HG02678 (cell line): ENCODE data around the gene PRKAR1B.

Experiments
- ATAC-seq: cut with Tn5 transposase; IDR thresholded peaks from one replicate; pipeline ENCODE4 v1.9.1; 2021; ENCODE audit warnings: mild to moderate bottlenecking, moderate library complexity; ENCODE audit not compliant: unreplicated experiment

The PRKAR1B gene

GRCh38 chr7:575425-576366, 151.4 kb downstream of the PRKAR1B start:
- no peak for ATAC-seq

GRCh38 chr7:574661-575395, 152.3 kb downstream of the PRKAR1B start:
- no peak for ATAC-seq

- no peak for ATAC-seq
Measured at GRCh38 chr7:573933-574381, 153.1 kb downstream of the PRKAR1B start.

DNA sequence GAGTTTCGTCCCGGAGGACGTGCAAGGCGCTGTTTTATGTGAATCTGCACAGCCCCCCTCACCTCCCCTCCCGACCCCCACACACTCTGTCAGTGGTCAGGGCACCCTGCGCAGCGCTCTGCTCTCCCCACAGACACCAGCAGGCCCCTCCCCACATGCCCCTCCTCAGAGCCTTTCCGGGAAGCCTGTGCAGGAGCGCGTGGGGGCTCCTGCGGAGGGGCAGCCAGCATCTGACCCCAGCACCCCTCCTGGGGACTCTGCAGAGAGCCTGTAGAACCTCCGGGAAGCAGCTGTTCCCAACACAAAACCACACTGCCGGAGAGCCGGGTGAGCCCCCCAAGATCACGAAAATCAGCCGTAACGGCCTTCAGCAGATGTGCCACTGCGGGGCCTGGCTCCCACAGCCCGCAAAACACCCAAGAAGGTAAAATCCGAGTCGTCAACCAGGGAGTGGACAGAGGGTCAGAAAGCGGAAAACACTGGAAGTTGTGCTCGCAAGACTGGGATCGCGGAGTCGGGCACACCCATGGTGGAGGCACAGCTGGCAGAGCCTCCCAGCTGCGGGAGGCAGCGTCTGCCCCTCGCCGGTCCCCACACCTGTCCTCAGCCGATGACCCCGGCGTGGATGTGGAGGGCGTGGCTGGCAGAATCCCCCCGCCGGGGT, 153.7 kb downstream of the PRKAR1B start:
- ATAC-seq = no peak

DNA sequence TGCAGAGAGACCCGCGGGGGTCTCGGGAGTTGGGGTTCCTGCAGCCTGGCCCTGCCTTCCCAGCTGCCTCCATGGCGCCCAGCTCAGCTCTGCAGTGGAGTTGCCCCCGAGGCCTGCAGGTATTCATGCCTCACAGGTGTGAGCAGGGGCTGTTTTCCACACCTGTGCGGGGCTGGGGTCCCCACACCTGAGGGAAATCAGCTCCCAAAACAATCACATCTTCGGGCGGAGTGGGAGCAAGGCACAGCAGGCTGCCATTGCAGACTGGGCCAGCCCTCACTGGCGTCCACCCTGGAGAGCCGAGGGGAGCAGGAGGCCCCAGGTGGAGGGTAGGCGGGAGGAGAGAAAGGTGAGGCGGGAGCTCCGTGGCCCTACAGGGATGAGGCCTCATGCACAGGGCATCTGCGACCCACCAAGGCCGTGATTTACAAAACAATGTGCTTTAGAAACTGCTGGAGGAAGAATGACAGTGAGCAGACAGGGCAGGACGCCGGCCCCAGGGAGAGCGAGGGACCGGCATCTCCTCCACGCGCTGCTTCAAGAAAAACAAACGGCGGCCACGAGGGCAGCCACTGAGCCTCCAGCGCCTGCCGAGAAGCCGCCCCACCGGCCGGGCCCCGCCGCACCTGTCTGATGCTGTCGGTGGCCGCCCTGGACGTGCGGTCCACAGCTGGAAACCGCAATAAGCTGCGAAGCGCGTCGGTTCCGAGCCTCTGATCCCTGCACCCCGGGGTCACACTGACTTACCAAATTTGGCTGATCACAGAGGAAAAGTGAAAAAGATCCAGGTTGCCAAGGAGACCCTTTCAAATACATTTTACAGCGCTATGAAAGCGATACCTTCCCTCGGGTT, 154.4 kb downstream of the PRKAR1B start:
- ATAC-seq = no peak

- ATAC-seq = no peak
Measured at GRCh38 chr7:571718-572415, 155.2 kb downstream of the PRKAR1B start.

DNA sequence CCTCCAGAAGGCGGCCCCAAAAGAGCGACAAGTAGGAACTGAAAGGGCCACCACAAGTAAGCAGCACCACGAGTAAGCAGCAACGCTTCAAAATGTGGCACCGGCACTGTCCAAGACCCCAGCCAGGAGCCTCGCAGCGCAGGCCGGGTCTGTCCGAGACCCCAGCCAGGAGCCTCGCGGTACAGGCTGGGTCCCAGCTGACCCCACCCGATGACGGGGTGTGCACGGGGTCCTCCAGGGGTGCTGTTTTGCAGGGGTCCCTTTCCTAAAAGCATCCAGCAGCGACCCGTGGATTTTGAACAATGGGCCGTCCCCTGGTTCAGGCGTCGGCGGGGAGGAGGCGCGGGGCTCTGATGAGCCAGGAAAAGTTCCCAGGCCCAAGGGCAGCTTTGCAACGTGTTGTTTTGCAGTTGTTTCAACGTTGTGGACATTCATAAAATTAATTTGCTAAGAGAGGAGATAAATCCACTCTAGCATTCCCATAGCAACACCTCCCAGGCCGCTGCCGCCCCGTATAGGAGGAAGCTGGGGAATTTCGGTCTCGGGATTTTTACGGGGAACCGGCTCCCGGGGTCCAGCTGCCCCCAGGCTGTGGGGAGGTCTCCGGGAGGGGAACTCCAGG, 155.9 kb downstream of the PRKAR1B start:
- ATAC-seq = no peak

- ATAC-seq = no peak
Measured at GRCh38 chr7:570801-571070, 156.3 kb downstream of the PRKAR1B start.

DNA sequence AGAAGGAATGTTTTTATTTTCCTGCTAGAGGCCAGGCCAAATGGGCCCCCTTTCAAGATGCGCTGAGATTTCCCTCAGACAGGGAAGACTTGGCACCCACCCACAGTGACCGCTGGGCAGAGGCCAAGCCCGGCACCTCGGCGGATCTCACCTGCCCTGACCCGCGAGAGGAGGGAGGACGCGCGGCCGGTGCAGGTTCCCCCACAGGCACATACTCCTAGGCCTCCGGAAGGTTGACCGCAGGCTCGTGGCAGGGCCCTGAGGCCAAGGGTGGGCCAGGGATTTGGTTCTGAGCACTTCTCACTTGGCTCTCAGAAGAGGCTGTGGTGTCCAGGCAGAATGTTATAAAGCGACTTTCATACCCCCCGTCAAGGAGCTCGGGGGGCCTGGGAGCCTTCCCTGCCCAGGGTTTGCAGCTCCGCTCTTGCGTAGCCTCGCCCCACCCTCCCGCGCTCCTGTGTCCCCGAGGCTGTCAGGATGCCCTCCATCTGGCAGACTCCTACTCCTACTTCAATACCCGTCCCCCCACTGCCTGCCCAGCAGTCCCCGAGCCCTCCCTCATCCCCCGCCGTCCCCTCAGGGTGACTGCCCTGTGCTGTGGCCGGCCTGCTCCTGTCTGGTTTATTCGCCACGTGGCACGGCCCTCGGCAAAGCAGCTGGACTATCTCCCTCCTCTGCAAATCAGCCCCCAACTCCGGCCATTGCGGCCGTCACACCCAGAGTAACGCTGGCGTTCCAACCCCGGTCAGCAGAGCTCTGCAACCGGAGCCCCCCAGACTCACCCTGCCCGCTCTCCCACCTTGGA, 156.9 kb downstream of the PRKAR1B start:
- ATAC-seq = no peak

- no peak for ATAC-seq
Measured at GRCh38 chr7:569071-569855, 157.8 kb downstream of the PRKAR1B start.

DNA sequence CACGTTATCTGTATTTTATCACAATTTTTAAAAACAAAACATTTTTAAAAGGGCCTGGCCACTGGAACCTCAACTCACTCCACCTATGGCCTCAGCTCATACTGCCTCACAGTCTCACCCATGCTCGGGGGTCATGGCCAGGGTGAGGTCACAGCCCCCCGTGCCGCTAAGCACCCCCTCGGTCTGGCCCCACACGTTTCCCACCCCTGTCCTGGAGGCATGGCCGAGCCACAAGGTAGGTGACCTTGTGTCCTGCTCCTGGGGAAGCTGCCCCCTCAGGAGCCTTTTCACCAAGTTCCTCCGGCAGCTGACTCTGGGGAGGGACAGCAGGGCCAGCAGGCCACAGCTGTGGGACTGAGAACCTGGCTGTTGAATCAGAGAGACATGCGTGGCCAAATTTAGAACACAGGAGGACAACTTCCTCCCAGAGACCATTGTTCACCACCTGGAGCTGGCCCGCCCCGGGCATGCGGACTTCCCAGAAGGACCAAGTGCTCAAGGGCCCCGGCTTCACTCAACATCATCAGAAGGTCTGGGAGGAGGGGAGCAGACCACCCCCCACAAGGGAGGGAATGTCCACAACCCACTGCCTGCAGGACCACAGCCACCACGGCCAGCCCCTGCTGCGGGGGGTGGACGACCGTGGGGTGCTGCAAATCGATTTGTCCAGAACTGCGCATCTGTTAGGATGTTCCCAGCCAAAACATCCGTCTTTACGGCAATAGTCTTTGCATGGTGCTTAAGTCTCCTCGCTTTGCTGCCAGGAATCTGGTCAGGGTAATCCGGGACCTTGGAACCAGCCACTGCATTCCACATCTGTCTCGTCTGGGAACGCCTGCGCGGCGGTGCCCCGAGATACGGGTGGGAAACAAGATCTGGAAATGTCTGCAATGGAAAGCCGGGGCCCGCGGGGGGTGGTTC, 158.8 kb downstream of the PRKAR1B start:
- no peak for ATAC-seq

DNA sequence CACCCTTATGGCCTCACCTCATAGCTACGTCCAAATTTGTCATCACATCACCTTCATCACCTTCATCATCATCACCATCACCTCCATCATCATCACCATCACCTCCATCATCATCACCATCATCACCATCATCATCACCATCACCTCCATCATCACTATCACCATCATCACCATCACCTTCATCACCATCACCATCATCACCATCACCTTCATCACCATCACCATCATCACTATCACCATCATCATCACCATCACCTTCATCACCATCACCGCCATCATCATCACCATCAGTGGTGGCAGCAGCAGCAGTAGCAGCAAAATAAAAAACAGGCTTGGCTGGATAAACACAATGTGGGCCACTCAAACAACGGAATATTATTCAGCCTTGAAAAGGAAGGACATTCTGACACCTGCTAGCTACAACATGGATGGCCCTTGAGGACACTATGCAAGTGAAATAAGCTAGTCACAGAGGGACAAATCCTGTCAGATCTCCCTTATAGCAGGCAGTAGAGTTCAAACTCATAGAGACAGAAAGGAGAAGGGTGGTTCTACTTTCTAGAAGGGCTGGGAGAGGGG, 159.7 kb downstream of the PRKAR1B start:
- ATAC-seq = no peak

GRCh38 chr7:566100-566499, 161.0 kb downstream of the PRKAR1B start:
- ATAC-seq = no peak

DNA sequence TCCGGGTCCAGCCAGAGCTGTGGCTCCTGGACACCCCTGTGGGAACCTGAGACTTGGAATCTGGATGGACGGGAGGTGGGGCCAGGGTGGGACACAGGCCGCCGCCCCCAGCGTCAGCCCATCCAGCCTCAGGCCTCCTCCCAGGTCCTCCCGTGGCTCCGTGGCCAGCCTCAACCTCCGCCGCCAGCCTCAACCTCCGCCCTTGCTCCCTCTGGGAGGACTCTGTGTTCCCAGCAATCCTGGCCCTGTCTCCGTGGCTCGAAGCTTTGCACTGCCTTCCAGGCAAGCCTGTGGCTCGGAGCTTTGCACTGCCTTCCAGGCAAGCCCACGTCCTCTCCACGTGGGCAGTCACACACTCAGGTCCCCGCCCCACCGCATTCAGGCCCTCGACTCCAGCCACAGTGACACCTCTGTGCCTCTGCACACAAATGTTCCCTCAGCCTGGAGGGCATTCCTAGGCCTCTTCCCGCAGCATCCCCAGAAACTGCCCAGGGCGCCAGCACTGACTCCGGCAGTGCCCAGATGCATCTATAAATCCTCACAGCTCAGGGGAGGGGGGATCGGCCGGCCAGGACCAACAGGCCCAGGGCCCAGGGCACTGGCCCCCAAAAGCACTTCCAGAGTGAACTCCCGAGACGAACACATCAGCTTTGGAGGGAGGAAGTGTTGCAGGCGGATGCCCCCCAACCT, 162.8 kb downstream of the PRKAR1B start:
- no peak for ATAC-seq

- ATAC-seq = no peak
Measured at GRCh38 chr7:563629-564170, 163.4 kb downstream of the PRKAR1B start.
